Liver (tissue), 9 donors: ENCODE results near the gene CNPY4. TPM values are rescaled to one million over a fixed set of nuclear protein-coding genes. Genes with fewer than 3 reads are reported as not detected.
"Not testable (repeated sequence)": the region's sequence is repeated elsewhere in the genome, so short reads cannot be mapped to it uniquely, and the experiment has no call there.

Experiments used
- DNase-seq: peaks from one replicate; pipeline ENCODE4 v3.0.0-alpha.2; 2017; ENCODE audit warnings: low spot score
- H3K27ac ChIP-seq, 2 donors: one replicate each; pipeline ENCODE4 v1.7.0; 2013; ENCODE audit warnings: inconsistent platforms in 2 of 2, low read length in 2 of 2, control low read depth in 1 of 2, low read depth in 1 of 2, mild to moderate bottlenecking in 1 of 2
- H3K27me3 ChIP-seq, 4 donors: one replicate each; pipeline versions ENCODE4 v1.6.1 to v1.7.0; 2013; ENCODE audit warnings: low read length in 3 of 4, inconsistent platforms in 1 of 4, mild to moderate bottlenecking in 1 of 4, moderate library complexity in 1 of 4; ENCODE audit not compliant: control insufficient read depth in 4 of 4, insufficient read depth in 4 of 4
- H3K36me3 ChIP-seq, 4 donors: one replicate each; pipeline versions ENCODE4 v1.6.1 to v1.7.0; 2013; ENCODE audit warnings: low read length in 3 of 4, mild to moderate bottlenecking in 3 of 4, low read depth in 1 of 4, moderate library complexity in 1 of 4; ENCODE audit not compliant: control insufficient read depth in 4 of 4, insufficient read depth in 3 of 4
- H3K4me1 ChIP-seq, 4 donors: one replicate each; pipeline versions ENCODE4 v1.6.1 to v1.7.0; 2013; ENCODE audit warnings: low read length in 3 of 4, mild to moderate bottlenecking in 3 of 4, moderate library complexity in 1 of 4; ENCODE audit not compliant: control insufficient read depth in 4 of 4, insufficient read depth in 4 of 4
- H3K4me3 ChIP-seq, 3 donors: one replicate each; pipeline versions ENCODE4 v1.6.1 to v1.7.0; 2013; ENCODE audit warnings: low read length in 3 of 3, control low read depth in 1 of 3, low read depth in 1 of 3, mild to moderate bottlenecking in 1 of 3
- H3K9ac ChIP-seq, 2 donors: one replicate each; pipeline ENCODE4 v1.7.0; 2013; ENCODE audit warnings: low read length in 2 of 2, mild to moderate bottlenecking in 2 of 2, moderate library complexity in 2 of 2, control low read depth in 1 of 2, low read depth in 1 of 2
- H3K9me3 ChIP-seq, 4 donors: one replicate each; pipeline versions ENCODE4 v1.6.1 to v1.7.0; 2013; ENCODE audit warnings: low read length in 3 of 4; ENCODE audit not compliant: control insufficient read depth in 4 of 4
- EGR1 ChIP-seq, 2 donors: IDR thresholded peaks; 2 replicates each; pipeline ENCODE4 v1.6.1; 2016 to 2018; ENCODE audit warnings: antibody characterized with exemption in 2 of 2, low read depth in 2 of 2
- FOXA1 ChIP-seq: IDR thresholded peaks from 2 replicates; pipeline ENCODE4 v1.6.1; 2016; ENCODE audit warnings: antibody characterized with exemption
- FOXA2 ChIP-seq: IDR thresholded peaks from 2 replicates; pipeline ENCODE4 v1.6.1; 2016; ENCODE audit warnings: antibody characterized with exemption
- GABPA ChIP-seq, 2 donors: IDR thresholded peaks in 1 of 2; conservative IDR thresholded peaks in 1 of 2; 2 replicates each; pipeline ENCODE4 v1.6.1; 2016; ENCODE audit warnings: antibody characterized with exemption in 2 of 2, mild to moderate bottlenecking in 1 of 2, moderate library complexity in 1 of 2
- HNF4A ChIP-seq, 2 donors: conservative IDR thresholded peaks; 2 replicates each; pipeline ENCODE4 v1.6.1; 2016; ENCODE audit warnings: antibody characterized with exemption in 2 of 2, mild to moderate bottlenecking in 2 of 2
- HNF4G ChIP-seq: IDR thresholded peaks from 2 replicates; pipeline ENCODE4 v1.6.1; 2016; ENCODE audit warnings: antibody characterized with exemption
- JUND ChIP-seq, 2 donors: IDR thresholded peaks; 2 replicates each; pipeline ENCODE4 v1.6.1; 2016; ENCODE audit warnings: antibody characterized with exemption in 2 of 2
- MAX ChIP-seq: IDR thresholded peaks from 2 replicates; pipeline ENCODE4 v1.6.1; 2016; ENCODE audit warnings: antibody characterized with exemption
- NR2F2 ChIP-seq: IDR thresholded peaks from 2 replicates; pipeline ENCODE4 v1.6.1; 2016; ENCODE audit warnings: antibody characterized with exemption
- RAD21 ChIP-seq, 2 donors: IDR thresholded peaks; 2 replicates each; pipeline ENCODE4 v1.6.1; 2016; ENCODE audit warnings: antibody characterized with exemption in 2 of 2, mild to moderate bottlenecking in 2 of 2
- REST ChIP-seq: IDR thresholded peaks from 2 replicates; pipeline ENCODE4 v1.6.1; 2016; ENCODE audit warnings: antibody characterized with exemption, mild to moderate bottlenecking
- RXRA ChIP-seq, 2 donors: IDR thresholded peaks; 2 replicates each; pipeline ENCODE4 v1.6.1; 2017 to 2018; ENCODE audit warnings: antibody characterized with exemption in 2 of 2, mild to moderate bottlenecking in 1 of 2
- SP1 ChIP-seq: IDR thresholded peaks from 2 replicates; pipeline ENCODE4 v1.6.1; 2018; ENCODE audit warnings: antibody characterized with exemption, mild to moderate bottlenecking
- TAF1 ChIP-seq: conservative IDR thresholded peaks from 2 replicates; pipeline ENCODE4 v1.6.1; 2016; ENCODE audit warnings: antibody characterized with exemption, mild to moderate bottlenecking
- YY1 ChIP-seq: IDR thresholded peaks from 2 replicates; pipeline ENCODE4 v1.6.1; 2016; ENCODE audit warnings: antibody characterized with exemption, mild to moderate bottlenecking
- ZBTB33 ChIP-seq: IDR thresholded peaks from 2 replicates; pipeline ENCODE4 v1.6.1; 2016; ENCODE audit warnings: antibody characterized with exemption
- WGBS: extraction: QIAGEN DNeasy Blood & Tissue Kit; methylation state at CpG from one replicate; pipeline ENCODE4 v1.1.7; 2013; 5-methylcytosine and 5-hydroxymethylcytosine counted together
- polyA plus RNA-seq, 2 donors: library from polyadenylated mRNA; stranded (reverse) in 1 of 2; unstranded in 1 of 2; fragments of 200-250 nt in 1 of 2; fragments of >200 nt in 1 of 2; fragmentation: Nextera tagmentation in 1 of 2; extraction: Ambion mirVana in 1 of 2; gene quantifications; one replicate each; pipeline versions ENCODE4 v1.2.1 to v1.2.3, GENCODE V29; 2013 to 2015
- total RNA-seq, 2 donors: library from RNA; depleted of rRNA; stranded (reverse); fragments of >200 nt; gene quantifications; one replicate each; pipeline ENCODE4 v1.2.3, GENCODE V29; 2014
- TF ChIP-seq, protein P1 (sequence below): IDR thresholded peaks from 2 replicates; pipeline ENCODE4 v1.6.1; 2016; ENCODE audit warnings: antibody characterized with exemption
- donor health status: healthy.
- donor health status: healthy.
- donor health status: healthy.
- donor health status: healthy.
- donor health status: healthy.

Gene CNPY4
- total and polyA plus RNA-seq, 4 donors: 1.9 to 11.9 (median 3.8) TPM

DNA sequence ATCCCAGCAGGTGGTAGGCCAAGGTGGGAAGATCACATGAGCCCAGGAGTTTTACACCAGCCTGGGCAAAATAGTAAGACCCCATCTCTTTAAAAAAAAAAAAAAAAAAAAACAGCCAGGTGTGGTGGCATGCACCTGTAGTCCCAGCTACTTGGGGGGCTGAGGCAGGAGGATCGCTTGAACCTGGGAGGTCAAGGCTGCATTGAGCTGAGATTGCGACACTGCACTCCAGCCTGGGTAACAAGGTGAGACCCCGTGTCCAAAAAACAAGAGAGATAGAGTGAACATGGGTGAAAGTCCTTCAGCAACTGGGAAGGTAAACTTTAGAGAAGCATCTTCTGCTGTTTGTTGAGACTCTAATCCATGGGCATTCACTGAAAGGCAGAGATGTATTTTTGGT lies 23.0 kb downstream of the CNPY4 start (continued):
- TF ChIP-seq MAX: no peak
- no peak for TF ChIP-seq FOXA1

DNA sequence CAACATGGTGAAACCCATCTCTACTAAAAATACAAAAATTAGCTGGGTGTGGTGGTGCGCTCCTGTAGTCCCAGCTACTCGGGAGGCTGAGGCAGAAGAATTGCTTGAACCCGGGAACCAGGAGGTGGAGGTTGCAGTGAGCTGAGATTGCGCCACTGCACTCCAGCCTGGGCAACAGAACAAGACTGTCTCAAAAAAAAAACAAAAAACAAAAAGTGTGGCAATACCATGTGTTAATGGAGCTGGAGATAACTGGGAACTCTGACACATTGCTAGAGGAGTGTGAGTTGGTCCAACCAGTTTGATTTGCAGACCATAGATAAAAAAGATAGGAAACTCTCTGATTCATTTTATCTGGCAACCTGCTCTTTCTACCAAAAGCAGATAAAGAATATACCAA lies 26.9 kb downstream of the CNPY4 start:
- WGBS: 67% methylated on average over 4 of the region's 4 CpGs
- not testable (repeated sequence) for H3K36me3 ChIP-seq, H3K4me3 ChIP-seq, H3K9ac ChIP-seq, H3K9me3 ChIP-seq, H3K27ac ChIP-seq, DNase-seq, H3K27me3 ChIP-seq
- peak in 1 of 2 donors; percentile 15 for TF ChIP-seq JUND (IDR thresholded peaks at IDR 0.05)
- peak; percentile 27 for TF ChIP-seq YY1
- TF ChIP-seq HNF4A (conservative IDR thresholded peaks at IDR 0.05): peak; percentile 6 to 41
- peak; percentile 43 for TF ChIP-seq MAX
- peaks cover 4 to 13% (median 10%) of the 10 kb centered on the region in 4 donors for H3K4me1 ChIP-seq

DNA sequence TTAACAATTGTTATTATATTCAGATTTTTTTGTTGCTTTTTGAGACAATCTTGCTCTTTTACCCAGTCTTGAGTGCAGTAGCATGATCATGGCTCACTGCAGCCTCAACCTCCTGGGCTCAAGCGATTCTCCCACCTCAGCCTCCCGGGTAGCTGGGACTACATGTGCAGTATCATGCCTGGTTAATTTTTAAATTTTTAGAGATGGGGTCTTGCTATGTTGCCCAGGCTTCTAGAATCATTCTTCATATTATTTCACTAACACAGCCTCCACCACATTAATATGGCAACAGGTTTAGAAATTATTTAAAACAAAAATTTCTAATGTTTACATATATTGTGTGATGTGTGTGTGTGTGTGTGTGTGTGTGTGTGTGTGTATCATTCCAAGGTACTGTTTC lies 27.8 kb downstream of the CNPY4 start:
- no peaks in the 10 kb centered on the region for H3K36me3 ChIP-seq
- H3K27me3 ChIP-seq: no peaks in the 10 kb centered on the region
- TF ChIP-seq MAX (no peak), TAF1 (no peak), NR2F2 (no peak), GABPA (IDR thresholded peaks at IDR 0.05 in 1 of 2, conservative IDR thresholded peaks at IDR 0.05 in 1 of 2) (no peak), HNF4G (no peak), ZBTB33 (no peak), FOXA1 (no peak)
- no peak overlapping the region for H3K9ac ChIP-seq
- DNase-seq: no peak
- H3K27ac ChIP-seq: no peak overlapping the region
- 94% methylated on average over 2 of the region's 2 CpGs for WGBS
- H3K4me3 ChIP-seq: no peak overlapping the region
- no peaks in the 10 kb centered on the region for H3K9me3 ChIP-seq
- H3K4me1 ChIP-seq: peaks cover 4 to 13% (median 9%) of the 10 kb centered on the region in 4 donors

DNA sequence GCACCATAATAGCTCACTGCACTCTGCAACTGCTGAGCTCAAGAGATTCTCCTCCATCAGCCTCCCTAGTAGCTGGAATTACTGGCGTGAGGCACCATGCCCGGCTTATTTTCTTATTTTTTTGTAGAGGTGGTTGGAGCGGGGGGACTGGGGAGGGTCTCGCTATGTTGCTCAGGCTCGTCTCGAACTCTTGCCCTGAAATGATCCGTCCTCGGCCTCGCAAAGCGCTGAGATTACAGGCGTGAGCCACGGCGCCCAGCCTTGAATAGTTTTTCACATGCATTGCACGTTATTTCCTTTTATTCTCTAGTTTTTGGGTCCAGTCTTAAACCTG lies 28.8 kb downstream of the CNPY4 start:
- Histone ChIP-seq H3K9ac (no peak overlapping the region), H3K4me3 (peak overlapping the region; percentile 20 to 28 (median 21)), H3K36me3 (peaks cover 0 to under 1% (median 0%) of the 10 kb centered on the region in 4 donors), H3K27me3 (no peaks in the 10 kb centered on the region), H3K9me3 (no peaks in the 10 kb centered on the region), H3K27ac (peak overlapping the region; percentile 55 to 75), H3K4me1 (peaks cover 4 to 13% (median 9%) of the 10 kb centered on the region in 4 donors)
- WGBS: 34% methylated on average over 14 of the region's 14 CpGs
- no peak for DNase-seq
- TF ChIP-seq, protein P1, sequence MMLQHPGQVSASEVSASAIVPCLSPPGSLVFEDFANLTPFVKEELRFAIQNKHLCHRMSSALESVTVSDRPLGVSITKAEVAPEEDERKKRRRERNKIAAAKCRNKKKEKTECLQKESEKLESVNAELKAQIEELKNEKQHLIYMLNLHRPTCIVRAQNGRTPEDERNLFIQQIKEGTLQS: no peak
- TF ChIP-seq FOXA1 (no peak), SP1 (no peak), FOXA2 (no peak), MAX (no peak), REST (no peak), NR2F2 (no peak), GABPA (IDR thresholded peaks at IDR 0.05 in 1 of 2, conservative IDR thresholded peaks at IDR 0.05 in 1 of 2) (no peak), EGR1 (IDR thresholded peaks at IDR 0.05; ENCODE audit: low read depth in 2 of 2) (no peak), ZBTB33 (no peak), JUND (IDR thresholded peaks at IDR 0.05) (no peak), RXRA (IDR thresholded peaks at IDR 0.05) (no peak), RAD21 (IDR thresholded peaks at IDR 0.05) (no peak), HNF4A (conservative IDR thresholded peaks at IDR 0.05) (no peak)
